Astrocyte (in vitro differentiated cells and primary cell): Measurements from ENCODE around the gene PPP1R12B.

Source experiments
- EZH2 ChIP-seq: IDR thresholded peaks from 2 replicates; pipeline ENCODE4 v1.6.1; 2012; ENCODE audit warnings: mild to moderate bottlenecking, low read length, inconsistent platforms; ENCODE audit not compliant: insufficient read depth
- TF ChIP-seq, protein P1 (sequence below): IDR thresholded peaks from 2 replicates; pipeline ENCODE4 v1.5.1; 2011; ENCODE audit warnings: low read depth, mild to moderate bottlenecking, inconsistent platforms, low read length, moderate library complexity; ENCODE audit not compliant: insufficient read depth

DNA sequence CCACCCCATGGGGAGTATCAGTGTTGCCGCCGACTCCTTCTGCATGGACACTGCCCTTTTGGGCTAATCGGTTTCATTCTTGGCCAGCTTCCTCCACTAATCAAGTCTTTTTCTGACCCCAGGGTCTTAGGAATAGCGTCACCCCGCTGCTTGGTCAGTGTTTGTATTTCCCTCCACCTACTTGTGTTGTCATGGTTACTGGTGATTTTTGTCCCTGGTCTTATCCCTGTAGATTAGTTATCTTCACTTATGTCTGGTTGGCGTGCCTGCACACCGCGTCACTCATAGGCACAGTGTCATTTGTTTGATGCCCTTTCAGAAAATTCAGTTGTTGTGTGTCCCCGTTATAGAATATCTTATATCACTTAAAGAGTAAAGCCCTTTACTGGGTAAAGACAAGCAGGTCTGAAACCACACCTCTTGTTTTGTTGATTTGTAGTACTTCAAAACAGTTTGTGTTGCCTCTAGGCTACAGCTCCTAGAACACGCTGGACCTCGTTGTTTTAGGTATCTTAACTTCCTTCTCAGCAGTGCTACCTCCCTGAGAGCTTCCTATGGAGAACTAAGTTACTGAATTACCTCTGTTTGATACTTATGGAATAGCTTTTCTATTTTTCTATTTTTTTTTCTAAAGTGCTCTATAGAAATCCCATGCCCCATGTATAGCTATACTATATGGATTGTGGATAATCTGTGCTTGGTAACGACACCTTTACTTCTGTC, 868 bp downstream of the PPP1R12B start:
- TF ChIP-seq, protein P1, sequence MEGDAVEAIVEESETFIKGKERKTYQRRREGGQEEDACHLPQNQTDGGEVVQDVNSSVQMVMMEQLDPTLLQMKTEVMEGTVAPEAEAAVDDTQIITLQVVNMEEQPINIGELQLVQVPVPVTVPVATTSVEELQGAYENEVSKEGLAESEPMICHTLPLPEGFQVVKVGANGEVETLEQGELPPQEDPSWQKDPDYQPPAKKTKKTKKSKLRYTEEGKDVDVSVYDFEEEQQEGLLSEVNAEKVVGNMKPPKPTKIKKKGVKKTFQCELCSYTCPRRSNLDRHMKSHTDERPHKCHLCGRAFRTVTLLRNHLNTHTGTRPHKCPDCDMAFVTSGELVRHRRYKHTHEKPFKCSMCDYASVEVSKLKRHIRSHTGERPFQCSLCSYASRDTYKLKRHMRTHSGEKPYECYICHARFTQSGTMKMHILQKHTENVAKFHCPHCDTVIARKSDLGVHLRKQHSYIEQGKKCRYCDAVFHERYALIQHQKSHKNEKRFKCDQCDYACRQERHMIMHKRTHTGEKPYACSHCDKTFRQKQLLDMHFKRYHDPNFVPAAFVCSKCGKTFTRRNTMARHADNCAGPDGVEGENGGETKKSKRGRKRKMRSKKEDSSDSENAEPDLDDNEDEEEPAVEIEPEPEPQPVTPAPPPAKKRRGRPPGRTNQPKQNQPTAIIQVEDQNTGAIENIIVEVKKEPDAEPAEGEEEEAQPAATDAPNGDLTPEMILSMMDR: no peak
- TF ChIP-seq EZH2: no peak
